IMR-90 (cell line): ENCODE measurements around the gene SNRPA1. TPM values are rescaled to one million over a fixed set of nuclear protein-coding genes. Genes with fewer than 3 reads are reported as not detected.

Experiments used
- ATAC-seq: fragments of 200-7000 bp; cut with Tn5 transposase; 2 replicates; pipeline ENCODE4 v1.9.1; 2020; ENCODE audit warnings: low read depth, mild to moderate bottlenecking, moderate library complexity
- BruUV-seq: library from RNA; stranded (reverse); fragments of 400-500 nt; replicated peaks from 2 replicates; lab custom pipeline; 2021; lab: Mats Ljungman, UMichigan
- CTCF ChIA-PET: fragments of 300-600 bp; formaldehyde crosslinking; extraction: SDS; loops from one replicate; lab custom pipeline; 2021; ENCODE audit warnings: antibody characterized with exemption; lab: Yijun Ruan, JAX
- POLR2A ChIA-PET: fragments of 300-600 bp; sonication (Branson Sonifier 250); formaldehyde crosslinking; loops from one replicate; lab custom pipeline; 2022; ENCODE audit warnings: antibody characterized with exemption; ENCODE audit not compliant: unreplicated experiment; lab: Charles Lee
- DNase-seq: peaks from one replicate; pipeline ENCODE4 v3.0.0; 2013
- H2AFZ ChIP-seq: replicated peaks from 2 replicates; pipeline ENCODE3; 2013; ENCODE audit warnings: low read length, mild to moderate bottlenecking; ENCODE audit not compliant: poor library complexity
- H2AK5ac ChIP-seq: 2 replicates; pipeline ENCODE4 v1.6.1; 2013; ENCODE audit warnings: low read depth, low read length, inconsistent platforms
- H2AK9ac ChIP-seq: replicated peaks from 2 replicates; pipeline ENCODE3; 2013; ENCODE audit warnings: mild to moderate bottlenecking, low read depth, low read length, moderate library complexity; ENCODE audit not compliant: poor library complexity
- H2BK120ac ChIP-seq: 2 replicates; pipeline ENCODE4 v1.6.1; 2013; ENCODE audit warnings: low read depth, low read length, inconsistent platforms
- H2BK15ac ChIP-seq: 3 replicates; pipeline ENCODE4 v1.6.1; 2013; ENCODE audit warnings: low read depth, low read length, inconsistent platforms
- H2BK20ac ChIP-seq: 2 replicates; pipeline ENCODE4 v1.6.1; 2013; ENCODE audit warnings: low read depth, mild to moderate bottlenecking, inconsistent platforms, low read length, moderate library complexity
- H2BK5ac ChIP-seq: 2 replicates; pipeline ENCODE4 v1.6.1; 2013; ENCODE audit warnings: mild to moderate bottlenecking, low read depth, low read length, inconsistent platforms; ENCODE audit not compliant: poor library complexity, severe bottlenecking
- H3K14ac ChIP-seq: replicated peaks from 2 replicates; pipeline ENCODE4 v1.6.1; 2013; ENCODE audit warnings: low read depth, low read length, inconsistent platforms
- H3K18ac ChIP-seq: 2 replicates; pipeline ENCODE4 v1.6.1; 2013; ENCODE audit warnings: low read depth, low read length, control low read depth
- H3K23ac ChIP-seq: 2 replicates; pipeline ENCODE4 v1.6.1; 2013; ENCODE audit warnings: low read depth, low read length, inconsistent platforms
- H3K27ac ChIP-seq: 2 replicates; pipeline ENCODE4 v1.5.1; 2013; ENCODE audit warnings: mild to moderate bottlenecking, control low read depth, low read length; ENCODE audit not compliant: insufficient read depth
- H3K27me3 ChIP-seq: 2 replicates; pipeline ENCODE4 v1.6.1; 2013; ENCODE audit warnings: low read length; ENCODE audit not compliant: control insufficient read depth, insufficient read depth
- H3K36me3 ChIP-seq: 2 replicates; pipeline ENCODE4 v1.6.1; 2013; ENCODE audit warnings: low read length, mixed read lengths; ENCODE audit not compliant: control insufficient read depth, insufficient read depth
- H3K4ac ChIP-seq: 2 replicates; pipeline ENCODE4 v1.6.1; 2013; ENCODE audit warnings: low read depth, low read length, inconsistent platforms
- H3K4me1 ChIP-seq: 2 replicates; pipeline ENCODE4 v1.6.1; 2013; ENCODE audit warnings: low read length, mixed read lengths; ENCODE audit not compliant: control insufficient read depth, insufficient read depth
- H3K4me2 ChIP-seq: 2 replicates; pipeline ENCODE4 v1.6.1; 2013; ENCODE audit warnings: low read depth, mild to moderate bottlenecking, control low read depth, low read length, moderate library complexity
- H3K4me3 ChIP-seq: 2 replicates; pipeline ENCODE4 v1.5.1; 2013; ENCODE audit warnings: low read depth, mild to moderate bottlenecking, control low read depth, low read length, moderate library complexity; ENCODE audit not compliant: insufficient read depth
- H3K56ac ChIP-seq: 2 replicates; pipeline ENCODE4 v1.6.1; 2013; ENCODE audit warnings: low read length, inconsistent platforms; ENCODE audit not compliant: insufficient read depth; ENCODE audit errors: extremely low read depth
- H3K79me1 ChIP-seq, 2 experiments: 2 replicates each; pipeline ENCODE4 v1.6.1; 2013; ENCODE audit warnings: low read length in 2 of 2, inconsistent platforms in 1 of 2, low read depth in 1 of 2
- H3K9ac ChIP-seq: 2 replicates; pipeline ENCODE4 v1.6.1; 2013; ENCODE audit warnings: low read depth, low read length, control low read depth
- H3K9me1 ChIP-seq: 2 replicates; pipeline ENCODE4 v1.6.1; 2013; ENCODE audit warnings: low read length, inconsistent platforms; ENCODE audit not compliant: insufficient read depth
- H3K9me3 ChIP-seq: 2 replicates; pipeline ENCODE4 v1.6.1; 2013; ENCODE audit warnings: low read length; ENCODE audit not compliant: control insufficient read depth, insufficient read depth
- H4K20me1 ChIP-seq: 2 replicates; pipeline ENCODE4 v1.6.1; 2013; ENCODE audit warnings: low read length, inconsistent platforms; ENCODE audit not compliant: insufficient read depth
- H4K5ac ChIP-seq: 2 replicates; pipeline ENCODE4 v1.6.1; 2013; ENCODE audit warnings: mild to moderate bottlenecking, low read depth, low read length, control low read depth
- H4K8ac ChIP-seq, 2 experiments: 2 replicates each; pipeline ENCODE4 v1.6.1; 2013; ENCODE audit warnings: low read depth in 2 of 2, low read length in 2 of 2, control low read depth in 1 of 2, inconsistent platforms in 1 of 2
- H4K91ac ChIP-seq: 2 replicates; pipeline ENCODE4 v1.6.1; 2013; ENCODE audit warnings: low read depth, low read length, inconsistent platforms; ENCODE audit not compliant: insufficient read depth
- BHLHE40 ChIP-seq: fragments of 150-350 bp; IDR thresholded peaks from 2 replicates; pipeline ENCODE4 v1.6.1; 2016; ENCODE audit warnings: mild to moderate bottlenecking, low read depth, low read length
- CEBPB ChIP-seq: IDR thresholded peaks from 2 replicates; pipeline ENCODE4 v1.6.1; 2012; ENCODE audit warnings: low read depth, low read length, improper control_type of control experiment
- CHD1 ChIP-seq: IDR thresholded peaks from 2 replicates; pipeline ENCODE4 v1.6.1; 2012; ENCODE audit warnings: low read depth, low read length, improper control_type of control experiment
- FOS ChIP-seq: fragments of 150-350 bp; IDR thresholded peaks from 2 replicates; pipeline ENCODE4 v1.6.1; 2016; ENCODE audit warnings: low read depth, low read length
- MAFK ChIP-seq: IDR thresholded peaks from 2 replicates; pipeline ENCODE4 v1.6.1; 2012; ENCODE audit warnings: low read depth, low read length, improper control_type of control experiment
- MAZ ChIP-seq: IDR thresholded peaks from 2 replicates; pipeline ENCODE4 v1.6.1; 2012; ENCODE audit warnings: low read depth, mild to moderate bottlenecking, low read length, improper control_type of control experiment, moderate library complexity, borderline replicate concordance
- NFE2L2 ChIP-seq: fragments of 150-350 bp; IDR thresholded peaks from 2 replicates; pipeline ENCODE4 v1.6.1; 2016; ENCODE audit warnings: low read depth, mild to moderate bottlenecking, low read length
- POLR2A ChIP-seq: IDR thresholded peaks from 2 replicates; pipeline ENCODE4 v1.6.1; 2012; ENCODE audit warnings: mild to moderate bottlenecking, low read depth, low read length
- RCOR1 ChIP-seq: IDR thresholded peaks from 2 replicates; pipeline ENCODE4 v1.6.1; 2012; ENCODE audit warnings: mild to moderate bottlenecking, low read length, improper control_type of control experiment; ENCODE audit not compliant: insufficient replicate concordance
- SMC3 ChIP-seq: fragments of 150-350 bp; IDR thresholded peaks from 2 replicates; pipeline ENCODE4 v1.6.1; 2016; ENCODE audit warnings: low read depth, mild to moderate bottlenecking, antibody characterized with exemption, low read length, moderate library complexity
- WGBS, 2 experiments: methylation state at CpG; one replicate each; pipeline versions ENCODE4 v1.1.5 to v1.1.7; 2013; ENCODE audit warnings: missing lambda C conversion rate in 2 of 2; ENCODE audit not compliant: insufficient read length in 1 of 2; ENCODE audit errors: extremely low coverage in 2 of 2; 5-methylcytosine and 5-hydroxymethylcytosine counted together
- dilution Hi-C: fragments of 300-500 bp; cut with HindIII; formaldehyde crosslinking; loops from one replicate; pipeline ENCODE4 v1.14.3; 2018; ENCODE audit warnings: low sequenced_read_pairs; ENCODE audit not compliant: unreplicated experiment
- in situ Hi-C: fragments of 300-500 bp; cut with MboI; formaldehyde crosslinking; loops from 3 replicates; pipeline ENCODE4 v1.14.3; 2019; ENCODE audit warnings: low sequenced_read_pairs, inconsistent platforms, mixed read lengths
- intact Hi-C: fragments of 100-400 bp; cut with micrococcal nuclease; formaldehyde crosslinking; loops from 2 replicates; pipeline ENCODE4 v1.10.0; 2022
- polyA plus RNA-seq, 3 experiments: library from polyadenylated mRNA; depleted of rRNA; stranded (reverse); fragments of >200 nt; gene quantifications; 2 replicates each; pipeline ENCODE4 v1.2.3, GENCODE V29; 2012; ENCODE audit warnings: low replicate concordance in 1 of 3
- total RNA-seq: library from RNA; depleted of rRNA; stranded (reverse); fragments of >200 nt; gene quantifications from 2 replicates; pipeline ENCODE4 v1.2.3, GENCODE V29; 2012
- TF ChIP-seq, protein P1 (sequence below): conservative IDR thresholded peaks from 2 replicates; pipeline ENCODE4 v1.5.1; 2012; ENCODE audit warnings: mild to moderate bottlenecking, low read depth, low read length, improper control_type of control experiment
- TF ChIP-seq, protein P2 (sequence below): fragments of 150-350 bp; IDR thresholded peaks from 2 replicates; pipeline ENCODE4 v1.6.1; 2017; ENCODE audit warnings: mild to moderate bottlenecking, antibody characterized with exemption, low read length, low read depth

The SNRPA1 gene
- total and polyA plus RNA-seq, 2 of the 4 experiments (the other 2 are of a cell fraction), result 37.1 to 79.9 TPM

DNA sequence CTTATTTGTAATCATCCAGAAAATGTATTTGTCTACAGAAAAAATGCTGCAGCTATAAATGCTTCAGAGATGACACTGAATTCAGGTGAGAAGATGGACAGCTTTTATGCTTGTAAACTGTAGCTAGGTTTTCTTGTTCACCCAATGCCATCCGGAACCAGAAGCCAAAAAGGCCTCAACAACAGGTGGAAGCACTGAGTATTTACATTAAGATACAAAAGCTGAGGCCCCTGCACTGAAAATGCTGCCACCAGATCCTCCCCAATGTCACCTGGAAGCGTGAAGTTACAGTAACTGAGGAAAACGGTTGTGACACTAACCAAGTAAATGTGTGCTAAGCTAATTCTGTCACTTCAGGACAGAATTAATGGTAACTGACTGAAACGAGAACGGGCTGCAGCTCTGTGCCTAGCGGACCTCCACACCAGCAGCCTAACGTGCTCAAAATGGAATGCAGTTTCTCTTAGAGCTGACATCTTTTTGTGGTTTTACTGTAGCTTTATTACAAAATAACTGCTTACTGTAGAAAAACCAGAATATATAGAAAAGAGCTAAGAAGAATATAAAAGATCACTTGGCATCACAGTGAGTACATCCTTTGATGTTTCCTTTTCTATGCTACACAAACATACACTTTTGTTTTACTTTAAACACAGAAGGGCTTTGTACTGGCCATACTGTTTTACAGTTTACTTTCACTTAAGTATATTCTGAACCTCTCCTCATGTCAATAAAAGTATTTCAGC lies 50.8 kb downstream of the SNRPA1 start (continued):
- TF ChIP-seq, protein P1, sequence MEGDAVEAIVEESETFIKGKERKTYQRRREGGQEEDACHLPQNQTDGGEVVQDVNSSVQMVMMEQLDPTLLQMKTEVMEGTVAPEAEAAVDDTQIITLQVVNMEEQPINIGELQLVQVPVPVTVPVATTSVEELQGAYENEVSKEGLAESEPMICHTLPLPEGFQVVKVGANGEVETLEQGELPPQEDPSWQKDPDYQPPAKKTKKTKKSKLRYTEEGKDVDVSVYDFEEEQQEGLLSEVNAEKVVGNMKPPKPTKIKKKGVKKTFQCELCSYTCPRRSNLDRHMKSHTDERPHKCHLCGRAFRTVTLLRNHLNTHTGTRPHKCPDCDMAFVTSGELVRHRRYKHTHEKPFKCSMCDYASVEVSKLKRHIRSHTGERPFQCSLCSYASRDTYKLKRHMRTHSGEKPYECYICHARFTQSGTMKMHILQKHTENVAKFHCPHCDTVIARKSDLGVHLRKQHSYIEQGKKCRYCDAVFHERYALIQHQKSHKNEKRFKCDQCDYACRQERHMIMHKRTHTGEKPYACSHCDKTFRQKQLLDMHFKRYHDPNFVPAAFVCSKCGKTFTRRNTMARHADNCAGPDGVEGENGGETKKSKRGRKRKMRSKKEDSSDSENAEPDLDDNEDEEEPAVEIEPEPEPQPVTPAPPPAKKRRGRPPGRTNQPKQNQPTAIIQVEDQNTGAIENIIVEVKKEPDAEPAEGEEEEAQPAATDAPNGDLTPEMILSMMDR, result no peak
- no peak for TF ChIP-seq BHLHE40

DNA sequence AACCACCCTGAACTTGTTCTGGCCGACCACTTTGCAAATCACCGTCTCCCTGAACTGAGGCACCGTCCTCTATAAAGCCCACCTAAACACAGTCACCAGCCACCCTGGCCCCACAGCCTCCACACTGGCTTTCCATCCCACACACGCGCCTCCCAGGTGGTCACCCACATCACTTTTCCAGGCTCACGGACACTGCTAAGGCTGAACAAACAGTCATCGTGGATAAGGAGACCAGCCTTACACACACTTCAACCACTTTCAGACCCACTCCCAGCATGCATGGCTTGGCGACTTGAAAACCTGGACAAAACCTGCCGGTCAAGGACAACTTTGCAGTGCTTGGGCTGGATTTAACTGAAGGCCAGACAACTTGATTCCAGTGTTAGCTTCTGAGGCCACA lies 51.6 kb downstream of the SNRPA1 start:
- H3K14ac ChIP-seq, result no peak overlapping the region
- H3K56ac ChIP-seq, result no peak overlapping the region
- H2BK120ac ChIP-seq, result no peak overlapping the region
- no peak overlapping the region for H3K4ac ChIP-seq
- H2AK5ac ChIP-seq, result no peak overlapping the region
- no peak overlapping the region for H2BK15ac ChIP-seq
- peaks cover 99% of the 10 kb centered on the region for H4K20me1 ChIP-seq
- H3K9ac ChIP-seq, result no peak overlapping the region
- in situ Hi-C loops (no loop called here), intact Hi-C loops (loop anchor here (5.0 kb wide), 1 partner anchor 36 kb away; no protein-coding TSS in a partner anchor), dilution Hi-C loops (no loop called here)
- no peak for DNase-seq
- H3K4me3 ChIP-seq, result no peak overlapping the region
- no peak overlapping the region; the same call in 1 of the 2 replicates for H3K4me2 ChIP-seq
- peaks cover 18% of the 10 kb centered on the region for H3K36me3 ChIP-seq
- 96% methylated on average over 9 of the region's 9 CpGs; no CpG with 5 or more reads in 1 of the 2 experiments for WGBS, 2 experiments
- peaks cover 44% of the 10 kb centered on the region for H3K9me1 ChIP-seq
- no peaks in the 10 kb centered on the region for H3K9me3 ChIP-seq
- H2BK20ac ChIP-seq, result no peak overlapping the region
- peaks cover 4 to 78% of the 10 kb centered on the region in 2 experiments; a peak in 2 of 4 replicates for H3K79me1 ChIP-seq
- ChIA-PET CTCF (no interaction called here), POLR2A (no interaction called here)
- H2BK5ac ChIP-seq, result no peak overlapping the region
- no peak overlapping the region for H4K91ac ChIP-seq
- peak overlapping the region; percentile 20 for H2AK9ac ChIP-seq
- peaks cover 41% of the 10 kb centered on the region for H3K4me1 ChIP-seq
- H3K27ac ChIP-seq, result no peak overlapping the region
- H3K27me3 ChIP-seq, result no peaks in the 10 kb centered on the region
- peak overlapping the region; percentile 20; the same call in 1 of the 2 replicates for H3K23ac ChIP-seq
- no TSS peak for BruUV-seq
- no peak overlapping the region for H4K5ac ChIP-seq
- H4K8ac ChIP-seq, result no peak overlapping the region
- H2AFZ ChIP-seq, result no peak overlapping the region
- no peak for ATAC-seq
- H3K18ac ChIP-seq, result no peak overlapping the region
- TF ChIP-seq, protein P2, sequence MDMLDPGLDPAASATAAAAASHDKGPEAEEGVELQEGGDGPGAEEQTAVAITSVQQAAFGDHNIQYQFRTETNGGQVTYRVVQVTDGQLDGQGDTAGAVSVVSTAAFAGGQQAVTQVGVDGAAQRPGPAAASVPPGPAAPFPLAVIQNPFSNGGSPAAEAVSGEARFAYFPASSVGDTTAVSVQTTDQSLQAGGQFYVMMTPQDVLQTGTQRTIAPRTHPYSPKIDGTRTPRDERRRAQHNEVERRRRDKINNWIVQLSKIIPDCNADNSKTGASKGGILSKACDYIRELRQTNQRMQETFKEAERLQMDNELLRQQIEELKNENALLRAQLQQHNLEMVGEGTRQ, result no peak
- TF ChIP-seq MAZ (no peak), BHLHE40 (no peak), SMC3 (no peak), RCOR1 (no peak), CHD1 (no peak), CEBPB (no peak), FOS (no peak), MAFK (no peak), POLR2A (no peak), NFE2L2 (no peak)
